Liver (tissue), 9 donors: Measurements from ENCODE around the gene TLE3. TPM values are rescaled to one million over a fixed set of nuclear protein-coding genes. Genes with fewer than 3 reads are reported as not detected.

Experiments
- DNase-seq: peaks from one replicate; pipeline ENCODE4 v3.0.0-alpha.2; 2017; ENCODE audit warnings: low spot score
- H3K27ac ChIP-seq, 2 donors: one replicate each; pipeline ENCODE4 v1.7.0; 2013; ENCODE audit warnings: inconsistent platforms in 2 of 2, low read length in 2 of 2, control low read depth in 1 of 2, low read depth in 1 of 2, mild to moderate bottlenecking in 1 of 2
- H3K27me3 ChIP-seq, 4 donors: one replicate each; pipeline versions ENCODE4 v1.6.1 to v1.7.0; 2013; ENCODE audit warnings: low read length in 3 of 4, inconsistent platforms in 1 of 4, mild to moderate bottlenecking in 1 of 4, moderate library complexity in 1 of 4; ENCODE audit not compliant: control insufficient read depth in 4 of 4, insufficient read depth in 4 of 4
- H3K36me3 ChIP-seq, 4 donors: one replicate each; pipeline versions ENCODE4 v1.6.1 to v1.7.0; 2013; ENCODE audit warnings: low read length in 3 of 4, mild to moderate bottlenecking in 3 of 4, low read depth in 1 of 4, moderate library complexity in 1 of 4; ENCODE audit not compliant: control insufficient read depth in 4 of 4, insufficient read depth in 3 of 4
- H3K4me1 ChIP-seq, 4 donors: one replicate each; pipeline versions ENCODE4 v1.6.1 to v1.7.0; 2013; ENCODE audit warnings: low read length in 3 of 4, mild to moderate bottlenecking in 3 of 4, moderate library complexity in 1 of 4; ENCODE audit not compliant: control insufficient read depth in 4 of 4, insufficient read depth in 4 of 4
- H3K4me3 ChIP-seq, 3 donors: one replicate each; pipeline versions ENCODE4 v1.6.1 to v1.7.0; 2013; ENCODE audit warnings: low read length in 3 of 3, control low read depth in 1 of 3, low read depth in 1 of 3, mild to moderate bottlenecking in 1 of 3
- H3K9ac ChIP-seq, 2 donors: one replicate each; pipeline ENCODE4 v1.7.0; 2013; ENCODE audit warnings: low read length in 2 of 2, mild to moderate bottlenecking in 2 of 2, moderate library complexity in 2 of 2, control low read depth in 1 of 2, low read depth in 1 of 2
- H3K9me3 ChIP-seq, 4 donors: one replicate each; pipeline versions ENCODE4 v1.6.1 to v1.7.0; 2013; ENCODE audit warnings: low read length in 3 of 4; ENCODE audit not compliant: control insufficient read depth in 4 of 4
- EGR1 ChIP-seq, 2 donors: IDR thresholded peaks; 2 replicates each; pipeline ENCODE4 v1.6.1; 2016 to 2018; ENCODE audit warnings: antibody characterized with exemption in 2 of 2, low read depth in 2 of 2
- FOXA1 ChIP-seq: IDR thresholded peaks from 2 replicates; pipeline ENCODE4 v1.6.1; 2016; ENCODE audit warnings: antibody characterized with exemption
- FOXA2 ChIP-seq: IDR thresholded peaks from 2 replicates; pipeline ENCODE4 v1.6.1; 2016; ENCODE audit warnings: antibody characterized with exemption
- GABPA ChIP-seq, 2 donors: IDR thresholded peaks in 1 of 2; conservative IDR thresholded peaks in 1 of 2; 2 replicates each; pipeline ENCODE4 v1.6.1; 2016; ENCODE audit warnings: antibody characterized with exemption in 2 of 2, mild to moderate bottlenecking in 1 of 2, moderate library complexity in 1 of 2
- HNF4A ChIP-seq, 2 donors: conservative IDR thresholded peaks; 2 replicates each; pipeline ENCODE4 v1.6.1; 2016; ENCODE audit warnings: antibody characterized with exemption in 2 of 2, mild to moderate bottlenecking in 2 of 2
- HNF4G ChIP-seq: IDR thresholded peaks from 2 replicates; pipeline ENCODE4 v1.6.1; 2016; ENCODE audit warnings: antibody characterized with exemption
- JUND ChIP-seq, 2 donors: IDR thresholded peaks; 2 replicates each; pipeline ENCODE4 v1.6.1; 2016; ENCODE audit warnings: antibody characterized with exemption in 2 of 2
- MAX ChIP-seq: IDR thresholded peaks from 2 replicates; pipeline ENCODE4 v1.6.1; 2016; ENCODE audit warnings: antibody characterized with exemption
- NR2F2 ChIP-seq: IDR thresholded peaks from 2 replicates; pipeline ENCODE4 v1.6.1; 2016; ENCODE audit warnings: antibody characterized with exemption
- RAD21 ChIP-seq, 2 donors: IDR thresholded peaks; 2 replicates each; pipeline ENCODE4 v1.6.1; 2016; ENCODE audit warnings: antibody characterized with exemption in 2 of 2, mild to moderate bottlenecking in 2 of 2
- REST ChIP-seq: IDR thresholded peaks from 2 replicates; pipeline ENCODE4 v1.6.1; 2016; ENCODE audit warnings: antibody characterized with exemption, mild to moderate bottlenecking
- RXRA ChIP-seq, 2 donors: IDR thresholded peaks; 2 replicates each; pipeline ENCODE4 v1.6.1; 2017 to 2018; ENCODE audit warnings: antibody characterized with exemption in 2 of 2, mild to moderate bottlenecking in 1 of 2
- SP1 ChIP-seq: IDR thresholded peaks from 2 replicates; pipeline ENCODE4 v1.6.1; 2018; ENCODE audit warnings: antibody characterized with exemption, mild to moderate bottlenecking
- TAF1 ChIP-seq: conservative IDR thresholded peaks from 2 replicates; pipeline ENCODE4 v1.6.1; 2016; ENCODE audit warnings: antibody characterized with exemption, mild to moderate bottlenecking
- YY1 ChIP-seq: IDR thresholded peaks from 2 replicates; pipeline ENCODE4 v1.6.1; 2016; ENCODE audit warnings: antibody characterized with exemption, mild to moderate bottlenecking
- WGBS: extraction: QIAGEN DNeasy Blood & Tissue Kit; methylation state at CpG from one replicate; pipeline ENCODE4 v1.1.7; 2013; 5-methylcytosine and 5-hydroxymethylcytosine counted together
- polyA plus RNA-seq, 2 donors: library from polyadenylated mRNA; stranded (reverse) in 1 of 2; unstranded in 1 of 2; fragments of 200-250 nt in 1 of 2; fragments of >200 nt in 1 of 2; fragmentation: Nextera tagmentation in 1 of 2; extraction: Ambion mirVana in 1 of 2; gene quantifications; one replicate each; pipeline versions ENCODE4 v1.2.1 to v1.2.3, GENCODE V29; 2013 to 2015
- total RNA-seq, 2 donors: library from RNA; depleted of rRNA; stranded (reverse); fragments of >200 nt; gene quantifications; one replicate each; pipeline ENCODE4 v1.2.3, GENCODE V29; 2014
- TF ChIP-seq, protein P1 (sequence below): fragments of 150-350 bp; IDR thresholded peaks from 2 replicates; pipeline ENCODE4 v1.5.1; 2017; ENCODE audit warnings: improper control_type of control experiment, low read depth, low read length; ENCODE audit not compliant: missing input control
- TF ChIP-seq, protein P2 (sequence below): IDR thresholded peaks from 2 replicates; pipeline ENCODE4 v1.6.1; 2016; ENCODE audit warnings: antibody characterized with exemption
- TF ChIP-seq, protein P3 (sequence below): IDR thresholded peaks from 2 replicates; pipeline ENCODE4 v1.6.1; 2016; ENCODE audit warnings: antibody characterized with exemption
- donor health status: healthy.
- donor health status: healthy.
- donor health status: healthy.
- donor health status: healthy.
- donor health status: healthy.

The TLE3 gene
- total and polyA plus RNA-seq, 4 donors, result 1.2 to 13.7 (median 8.5) TPM

GRCh38 chr15:70014860-70015490 lies 82.7 kb downstream of the TLE3 start:
- Histone ChIP-seq H3K4me3 (no peak overlapping the region), H3K36me3 (no peaks in the 10 kb centered on the region), H3K4me1 (no peaks in the 10 kb centered on the region), H3K27ac (no peak overlapping the region), H3K27me3 (peaks cover 0 to 2% (median 0%) of the 10 kb centered on the region in 4 donors), H3K9me3 (no peaks in the 10 kb centered on the region), H3K9ac (no peak overlapping the region)
- DNase-seq, result no peak
- TF ChIP-seq FOXA2 (no peak), HNF4A (conservative IDR thresholded peaks at IDR 0.05) (no peak), TAF1 (no peak), GABPA (IDR thresholded peaks at IDR 0.05 in 1 of 2, conservative IDR thresholded peaks at IDR 0.05 in 1 of 2) (no peak), JUND (IDR thresholded peaks at IDR 0.05) (no peak)
- 61% methylated on average over 9 of the region's 9 CpGs for WGBS

DNA sequence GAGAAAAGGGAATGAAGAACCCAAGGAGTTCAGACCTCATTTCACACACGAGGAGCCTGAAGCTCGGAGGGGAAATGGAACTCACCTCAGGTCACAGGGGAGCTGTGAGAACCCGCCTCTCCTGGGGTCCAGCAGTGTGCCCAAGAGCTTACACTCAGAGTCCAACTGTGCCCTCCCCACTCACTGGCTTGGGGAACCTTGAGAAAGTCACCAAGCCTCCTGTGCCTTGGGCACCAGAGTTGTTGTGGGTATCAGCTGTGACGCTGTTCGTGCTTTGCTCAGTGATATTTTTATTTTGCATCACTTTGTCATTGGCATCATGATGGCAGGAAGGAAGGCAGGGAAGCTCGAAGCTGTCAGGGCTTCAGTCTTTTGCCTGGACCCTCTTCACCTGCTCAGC lies 83.4 kb downstream of the TLE3 start:
- H3K4me1 ChIP-seq, result no peaks in the 10 kb centered on the region
- no peaks in the 10 kb centered on the region for H3K36me3 ChIP-seq
- H3K4me3 ChIP-seq, result no peak overlapping the region
- no peaks in the 10 kb centered on the region for H3K9me3 ChIP-seq
- TF ChIP-seq RAD21 (IDR thresholded peaks at IDR 0.05) (no peak), HNF4A (conservative IDR thresholded peaks at IDR 0.05) (no peak), MAX (no peak), SP1 (no peak), FOXA2 (no peak), TAF1 (no peak), RXRA (IDR thresholded peaks at IDR 0.05) (no peak)
- H3K27ac ChIP-seq, result no peak overlapping the region
- DNase-seq, result no peak
- H3K27me3 ChIP-seq, result peaks cover 0 to 2% (median 0%) of the 10 kb centered on the region in 4 donors
- WGBS, result 87% methylated on average over 6 of the region's 6 CpGs
- no peak overlapping the region for H3K9ac ChIP-seq

- Histone ChIP-seq H3K4me3 (no peak overlapping the region), H3K27me3 (peaks cover 0 to 2% (median 0%) of the 10 kb centered on the region in 4 donors), H3K9me3 (no peaks in the 10 kb centered on the region), H3K4me1 (no peaks in the 10 kb centered on the region), H3K9ac (no peak overlapping the region), H3K27ac (no peak overlapping the region), H3K36me3 (no peaks in the 10 kb centered on the region)
- TF ChIP-seq HNF4A (conservative IDR thresholded peaks at IDR 0.05) (no peak), NR2F2 (no peak), HNF4G (no peak), YY1 (no peak), MAX (no peak), FOXA2 (no peak), FOXA1 (no peak), EGR1 (IDR thresholded peaks at IDR 0.05; ENCODE audit: low read depth in 2 of 2) (no peak), RXRA (IDR thresholded peaks at IDR 0.05) (no peak), REST (no peak), GABPA (IDR thresholded peaks at IDR 0.05 in 1 of 2, conservative IDR thresholded peaks at IDR 0.05 in 1 of 2) (no peak), JUND (IDR thresholded peaks at IDR 0.05) (no peak), SP1 (no peak), TAF1 (no peak), RAD21 (IDR thresholded peaks at IDR 0.05) (no peak)
- TF ChIP-seq, protein P1, sequence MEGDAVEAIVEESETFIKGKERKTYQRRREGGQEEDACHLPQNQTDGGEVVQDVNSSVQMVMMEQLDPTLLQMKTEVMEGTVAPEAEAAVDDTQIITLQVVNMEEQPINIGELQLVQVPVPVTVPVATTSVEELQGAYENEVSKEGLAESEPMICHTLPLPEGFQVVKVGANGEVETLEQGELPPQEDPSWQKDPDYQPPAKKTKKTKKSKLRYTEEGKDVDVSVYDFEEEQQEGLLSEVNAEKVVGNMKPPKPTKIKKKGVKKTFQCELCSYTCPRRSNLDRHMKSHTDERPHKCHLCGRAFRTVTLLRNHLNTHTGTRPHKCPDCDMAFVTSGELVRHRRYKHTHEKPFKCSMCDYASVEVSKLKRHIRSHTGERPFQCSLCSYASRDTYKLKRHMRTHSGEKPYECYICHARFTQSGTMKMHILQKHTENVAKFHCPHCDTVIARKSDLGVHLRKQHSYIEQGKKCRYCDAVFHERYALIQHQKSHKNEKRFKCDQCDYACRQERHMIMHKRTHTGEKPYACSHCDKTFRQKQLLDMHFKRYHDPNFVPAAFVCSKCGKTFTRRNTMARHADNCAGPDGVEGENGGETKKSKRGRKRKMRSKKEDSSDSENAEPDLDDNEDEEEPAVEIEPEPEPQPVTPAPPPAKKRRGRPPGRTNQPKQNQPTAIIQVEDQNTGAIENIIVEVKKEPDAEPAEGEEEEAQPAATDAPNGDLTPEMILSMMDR, result no peak
- TF ChIP-seq, protein P2, sequence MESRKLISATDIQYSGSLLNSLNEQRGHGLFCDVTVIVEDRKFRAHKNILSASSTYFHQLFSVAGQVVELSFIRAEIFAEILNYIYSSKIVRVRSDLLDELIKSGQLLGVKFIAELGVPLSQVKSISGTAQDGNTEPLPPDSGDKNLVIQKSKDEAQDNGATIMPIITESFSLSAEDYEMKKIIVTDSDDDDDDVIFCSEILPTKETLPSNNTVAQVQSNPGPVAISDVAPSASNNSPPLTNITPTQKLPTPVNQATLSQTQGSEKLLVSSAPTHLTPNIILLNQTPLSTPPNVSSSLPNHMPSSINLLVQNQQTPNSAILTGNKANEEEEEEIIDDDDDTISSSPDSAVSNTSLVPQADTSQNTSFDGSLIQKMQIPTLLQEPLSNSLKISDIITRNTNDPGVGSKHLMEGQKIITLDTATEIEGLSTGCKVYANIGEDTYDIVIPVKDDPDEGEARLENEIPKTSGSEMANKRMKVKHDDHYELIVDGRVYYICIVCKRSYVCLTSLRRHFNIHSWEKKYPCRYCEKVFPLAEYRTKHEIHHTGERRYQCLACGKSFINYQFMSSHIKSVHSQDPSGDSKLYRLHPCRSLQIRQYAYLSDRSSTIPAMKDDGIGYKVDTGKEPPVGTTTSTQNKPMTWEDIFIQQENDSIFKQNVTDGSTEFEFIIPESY, result no peak
- TF ChIP-seq, protein P3, sequence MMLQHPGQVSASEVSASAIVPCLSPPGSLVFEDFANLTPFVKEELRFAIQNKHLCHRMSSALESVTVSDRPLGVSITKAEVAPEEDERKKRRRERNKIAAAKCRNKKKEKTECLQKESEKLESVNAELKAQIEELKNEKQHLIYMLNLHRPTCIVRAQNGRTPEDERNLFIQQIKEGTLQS, result no peak
- DNase-seq, result no peak
- WGBS, result 82% methylated on average over 8 of the region's 8 CpGs
Measured at GRCh38 chr15:70013656-70014313, 83.9 kb downstream of the TLE3 start.
